Adipocyte (in vitro differentiated cells): ENCODE results near the gene RDH11.

Experiments used
- DNase-seq: peaks from one replicate; pipeline ENCODE4 v3.0.0-alpha.2; 2015; ENCODE audit warnings: low read depth
- H3K27me3 ChIP-seq: replicated peaks from 2 replicates; pipeline ENCODE4 v1.7.0; 2013; ENCODE audit warnings: mild to moderate bottlenecking, low read length, moderate library complexity; ENCODE audit not compliant: control insufficient read depth, insufficient read depth
- H3K36me3 ChIP-seq: 2 replicates; pipeline ENCODE4 v1.7.0; 2013; ENCODE audit warnings: low read length, mild to moderate bottlenecking, moderate library complexity; ENCODE audit not compliant: control insufficient read depth, insufficient read depth, severe bottlenecking
- H3K4me1 ChIP-seq: 2 replicates; pipeline ENCODE4 v1.7.0; 2013; ENCODE audit warnings: mild to moderate bottlenecking, low read length, moderate library complexity; ENCODE audit not compliant: control insufficient read depth, insufficient read depth
- H3K4me3 ChIP-seq: 2 replicates; pipeline ENCODE4 v1.7.0; 2013; ENCODE audit warnings: mild to moderate bottlenecking, low read length, moderate library complexity
- H3K9ac ChIP-seq: 2 replicates; pipeline ENCODE4 v1.7.0; 2013; ENCODE audit warnings: mild to moderate bottlenecking, low read length, moderate library complexity
- H3K9me3 ChIP-seq: 2 replicates; pipeline ENCODE4 v1.7.0; 2013; ENCODE audit warnings: mild to moderate bottlenecking, low read length, moderate library complexity; ENCODE audit not compliant: control insufficient read depth

Gene RDH11

GRCh38 chr14:67674480-67675218 lies 20.9 kb downstream of the RDH11 start, which contains the start of gene VTI1B:
Gene VTI1B, minus strand, starts transcription at chr14:67674632. Its CDS starts 143 bp downstream, at chr14:67674489.
- H3K4me3 ChIP-seq: peak within 1 kb of the TSS; percentile 90
- peaks cover 22% of the 10 kb centered on the region for H3K4me1 ChIP-seq
- H3K27me3 ChIP-seq: no peaks in the 10 kb centered on the region
- peak within 1 kb of the TSS; percentile 99 for H3K9ac ChIP-seq
- peak; percentile 89 for DNase-seq
- H3K36me3 ChIP-seq: peaks cover 19% of the 10 kb centered on the region
- H3K9me3 ChIP-seq: no peaks in the 10 kb centered on the region

- Histone ChIP-seq H3K27me3 (no peaks in the 10 kb centered on the region), H3K4me1 (peaks cover 20% of the 10 kb centered on the region), H3K9me3 (no peaks in the 10 kb centered on the region), H3K9ac (peak overlapping the region; percentile 99), H3K4me3 (peak overlapping the region; percentile 90), H3K36me3 (peaks cover 19% of the 10 kb centered on the region)
- peak; percentile 91 for DNase-seq
Measured at GRCh38 chr14:67674139-67674479, 21.5 kb downstream of the RDH11 start.

- DNase-seq: peak; percentile 56
- H3K27me3 ChIP-seq: no peaks in the 10 kb centered on the region
- peak overlapping the region; percentile 90 for H3K4me3 ChIP-seq
- peaks cover 13% of the 10 kb centered on the region for H3K36me3 ChIP-seq
- peak overlapping the region; percentile 99 for H3K9ac ChIP-seq
- no peaks in the 10 kb centered on the region for H3K9me3 ChIP-seq
- H3K4me1 ChIP-seq: peaks cover 20% of the 10 kb centered on the region
Measured at GRCh38 chr14:67673451-67673850, 22.1 kb downstream of the RDH11 start.

GRCh38 chr14:67668559-67668958 lies 27.0 kb downstream of the RDH11 start:
- Histone ChIP-seq H3K9ac (no peak overlapping the region), H3K27me3 (no peaks in the 10 kb centered on the region), H3K4me1 (peaks cover 39% of the 10 kb centered on the region), H3K9me3 (no peaks in the 10 kb centered on the region), H3K4me3 (no peak overlapping the region), H3K36me3 (no peaks in the 10 kb centered on the region)
- DNase-seq: no peak

- no peak overlapping the region for H3K4me3 ChIP-seq
- DNase-seq: peak; percentile 80
- peaks cover 25% of the 10 kb centered on the region for H3K4me1 ChIP-seq
- peak overlapping the region; percentile 45 for H3K9ac ChIP-seq
- no peaks in the 10 kb centered on the region for H3K27me3 ChIP-seq
- peaks cover 5% of the 10 kb centered on the region for H3K36me3 ChIP-seq
- no peaks in the 10 kb centered on the region for H3K9me3 ChIP-seq
Measured at GRCh38 chr14:67666750-67667449, 28.7 kb downstream of the RDH11 start.

GRCh38 chr14:67665868-67666267 lies 29.7 kb downstream of the RDH11 start:
- Histone ChIP-seq H3K4me3 (peak overlapping the region; percentile 42), H3K9me3 (no peaks in the 10 kb centered on the region), H3K36me3 (peaks cover 6% of the 10 kb centered on the region), H3K27me3 (no peaks in the 10 kb centered on the region), H3K9ac (peak overlapping the region; percentile 45), H3K4me1 (peaks cover 24% of the 10 kb centered on the region)
- peak; percentile 51 for DNase-seq

- Histone ChIP-seq H3K9me3 (no peaks in the 10 kb centered on the region), H3K9ac (no peak overlapping the region), H3K36me3 (peaks cover 25% of the 10 kb centered on the region), H3K27me3 (no peaks in the 10 kb centered on the region), H3K4me1 (peaks cover 24% of the 10 kb centered on the region), H3K4me3 (no peak overlapping the region)
- DNase-seq: no peak
Measured at GRCh38 chr14:67663633-67664032, 31.9 kb downstream of the RDH11 start.

GRCh38 chr14:67653651-67654280 lies 41.8 kb downstream of the RDH11 start:
- DNase-seq: peak; percentile 79
- Histone ChIP-seq H3K9me3 (no peaks in the 10 kb centered on the region), H3K27me3 (no peaks in the 10 kb centered on the region), H3K9ac (peak overlapping the region; percentile 70), H3K4me3 (no peak overlapping the region), H3K4me1 (peaks cover 46% of the 10 kb centered on the region), H3K36me3 (peaks cover 82% of the 10 kb centered on the region)

GRCh38 chr14:67652189-67652588 lies 43.4 kb downstream of the RDH11 start:
- H3K4me1 ChIP-seq: peaks cover 46% of the 10 kb centered on the region
- H3K4me3 ChIP-seq: no peak overlapping the region
- peaks cover 86% of the 10 kb centered on the region for H3K36me3 ChIP-seq
- no peaks in the 10 kb centered on the region for H3K9me3 ChIP-seq
- H3K9ac ChIP-seq: no peak overlapping the region
- no peaks in the 10 kb centered on the region for H3K27me3 ChIP-seq
- no peak for DNase-seq

- peak; percentile 69 for DNase-seq
- Histone ChIP-seq H3K9me3 (no peaks in the 10 kb centered on the region), H3K27me3 (no peaks in the 10 kb centered on the region), H3K9ac (no peak overlapping the region), H3K36me3 (peaks cover 86% of the 10 kb centered on the region), H3K4me1 (peaks cover 46% of the 10 kb centered on the region), H3K4me3 (peak overlapping the region; percentile 20)
Measured at GRCh38 chr14:67650694-67651093, 44.9 kb downstream of the RDH11 start.

- H3K36me3 ChIP-seq: peaks cover 82% of the 10 kb centered on the region
- no peaks in the 10 kb centered on the region for H3K9me3 ChIP-seq
- H3K4me1 ChIP-seq: peaks cover 46% of the 10 kb centered on the region
- no peak for DNase-seq
- H3K9ac ChIP-seq: no peak overlapping the region
- H3K4me3 ChIP-seq: peak overlapping the region; percentile 20
- no peaks in the 10 kb centered on the region for H3K27me3 ChIP-seq
Measured at GRCh38 chr14:67650151-67650550, 45.4 kb downstream of the RDH11 start.
